HepG2 (cell line): Measurements from ENCODE around the gene KCNB1. TPM values are rescaled to one million over a fixed set of nuclear protein-coding genes. Genes with fewer than 3 reads are reported as not detected.

Experiments used
- ATAC-seq: fragments of 200-7000 bp; cut with Tn5 transposase; 3 replicates; pipeline ENCODE4 v1.9.1; 2020; ENCODE audit warnings: mild to moderate bottlenecking, moderate library complexity
- BruUV-seq: library from RNA; stranded (reverse); fragments of 400-500 nt; replicated peaks from 2 replicates; lab custom pipeline; 2021; lab: Mats Ljungman, UMichigan
- CTCF ChIA-PET: fragments of 300-600 bp; formaldehyde crosslinking; extraction: SDS; loops from one replicate; lab custom pipeline; 2021; ENCODE audit warnings: low total read pairs, inconsistent platforms, low intra/inter-chr PET ratio; lab: Yijun Ruan, JAX
- POLR2A ChIA-PET: fragments of 350-600 bp; sonication (Branson Sonifier 250); formaldehyde crosslinking; loops from one replicate; lab custom pipeline; 2020; ENCODE audit warnings: antibody characterized with exemption, inconsistent platforms; lab: Yijun Ruan, JAX
- DNase-seq: peaks from one replicate; pipeline ENCODE4 v3.0.0-alpha.2; 2015; ENCODE audit warnings: low spot score
- FAIRE-seq: peaks from 3 replicates; lab custom pipeline; 2011; peaks lifted over from hg19 to GRCh38; lab: Jason Lieb, UNC
- H2AFZ ChIP-seq: one replicate; pipeline ENCODE4 v1.6.1; 2011; ENCODE audit warnings: low read length, inconsistent platforms
- H3K27ac ChIP-seq: fragments of 300-600 bp; 3 replicates; pipeline ENCODE4 v1.8.0; 2011; ENCODE audit warnings: mixed run types, mild to moderate bottlenecking, mixed read lengths, low read length, inconsistent platforms; ENCODE audit not compliant: insufficient read depth; ENCODE audit errors: extremely low read length
- H3K27me3 ChIP-seq, 2 experiments: fragments of 200-600 bp in 1 of 2; 2 replicates in 1 of 2; 3 replicates in 1 of 2; pipeline versions ENCODE4 v1.6.0 to v1.8.0; 2011; ENCODE audit warnings: low read length in 2 of 2, mild to moderate bottlenecking in 2 of 2, moderate library complexity in 2 of 2, inconsistent platforms in 1 of 2; ENCODE audit not compliant: insufficient read depth in 2 of 2, control insufficient read depth in 1 of 2
- H3K36me3 ChIP-seq, 2 experiments: fragments of 200-600 bp in 1 of 2; replicated peaks in 1 of 2; 2 replicates in 1 of 2; 3 replicates in 1 of 2; pipeline versions ENCODE4 v1.5.1 to v1.8.0; 2011; ENCODE audit warnings: low read length in 2 of 2, inconsistent platforms in 1 of 2; ENCODE audit not compliant: insufficient read depth in 2 of 2, control insufficient read depth in 1 of 2
- H3K4me1 ChIP-seq: 2 replicates; pipeline ENCODE4 v1.5.1; 2012; ENCODE audit warnings: low read length, inconsistent platforms; ENCODE audit not compliant: insufficient read depth
- H3K4me2 ChIP-seq: 2 replicates; pipeline ENCODE4 v1.6.0; 2011; ENCODE audit warnings: low read depth, low read length, inconsistent platforms
- H3K4me3 ChIP-seq, 3 experiments: fragments of 200-600 bp in 1 of 3; sonication (generic), shearing (Covaris generic) in 1 of 3; replicated peaks in 1 of 3; 2 replicates each; pipeline ENCODE4 v1.5.1; 2011 to 2016; ENCODE audit warnings: low read length in 3 of 3, inconsistent platforms in 2 of 3, low read depth in 2 of 3, mild to moderate bottlenecking in 2 of 3, control low read depth in 1 of 3, mixed read lengths in 1 of 3; ENCODE audit not compliant: insufficient read depth in 1 of 3
- H3K79me2 ChIP-seq: one replicate; pipeline ENCODE4 v1.6.1; 2011; ENCODE audit warnings: low read length, inconsistent platforms; ENCODE audit not compliant: insufficient read depth
- H3K9ac ChIP-seq: 2 replicates; pipeline ENCODE4 v1.6.0; 2011; ENCODE audit warnings: mild to moderate bottlenecking, low read depth, low read length, inconsistent platforms; ENCODE audit not compliant: insufficient read depth
- H3K9me3 ChIP-seq: 2 replicates; pipeline ENCODE4 v1.5.1; 2012; ENCODE audit warnings: mild to moderate bottlenecking, low read length
- H4K20me1 ChIP-seq: 2 replicates; pipeline ENCODE4 v1.6.0; 2011; ENCODE audit warnings: inconsistent platforms, mild to moderate bottlenecking, low read length, moderate library complexity; ENCODE audit not compliant: insufficient read depth
- ATM ChIP-seq: fragments of 450-650 bp; IDR thresholded peaks from 2 replicates; pipeline ENCODE4 v1.7.1; 2017; ENCODE audit warnings: mild to moderate bottlenecking, borderline replicate concordance
- CREB1 ChIP-seq, 2 experiments: fragments of 450-650 bp in 1 of 2; IDR thresholded peaks; 2 replicates each; pipeline ENCODE4 v1.6.1; 2016 to 2017; ENCODE audit warnings: control low read depth in 1 of 2, mild to moderate bottlenecking in 1 of 2, missing compliant biosample characterization in 1 of 2, missing genetic modification characterization in 1 of 2
- MZF1 ChIP-seq: sonication (generic); formaldehyde crosslinking; IDR thresholded peaks from 2 replicates; pipeline ENCODE4 v1.8.1; 2023; ENCODE audit warnings: mild to moderate bottlenecking, missing genetic modification reagents, borderline replicate concordance
- NFIB ChIP-seq: sonication (generic); formaldehyde crosslinking; IDR thresholded peaks from 2 replicates; pipeline ENCODE4 v1.9.0; 2021; ENCODE audit warnings: missing genetic modification reagents, mild to moderate bottlenecking, borderline replicate concordance
- PITX1 ChIP-seq: sonication (generic); formaldehyde crosslinking; IDR thresholded peaks from 2 replicates; pipeline ENCODE4 v1.5.1; 2020; ENCODE audit warnings: mild to moderate bottlenecking, missing genetic modification reagents
- ZFP37 ChIP-seq: sonication (generic); formaldehyde crosslinking; IDR thresholded peaks from 2 replicates; pipeline ENCODE4 v1.4.0; 2020; ENCODE audit warnings: missing genetic modification reagents, borderline replicate concordance
- ZNF101 ChIP-seq: sonication (generic); formaldehyde crosslinking; IDR thresholded peaks from 2 replicates; pipeline ENCODE4 v1.4.0; 2020; ENCODE audit warnings: mild to moderate bottlenecking, low read depth, missing genetic modification reagents, borderline replicate concordance
- ZNF180 ChIP-seq: sonication (generic); formaldehyde crosslinking; IDR thresholded peaks from 2 replicates; pipeline ENCODE4 v1.4.0; 2020; ENCODE audit warnings: low read depth, missing genetic modification reagents, borderline replicate concordance
- ZNF264 ChIP-seq: sonication (generic); formaldehyde crosslinking; IDR thresholded peaks from 2 replicates; pipeline ENCODE4 v1.4.0; 2020; ENCODE audit warnings: missing genetic modification reagents
- WGBS: methylation state at CpG from one replicate; pipeline ENCODE4 v1.1.6; 2017; ENCODE audit warnings: low lambda C conversion rate; 5-methylcytosine and 5-hydroxymethylcytosine counted together
- in situ Hi-C: cut with HindIII; loops from 2 replicates; pipeline ENCODE4 v1.10.0; 2017; ENCODE audit warnings: low pct_unique_long_range_greater_than_20kb; ENCODE audit not compliant: extremely low pct_ligation_motif_present
- intact Hi-C: fragments of 100-400 bp; cut with micrococcal nuclease; formaldehyde crosslinking; loops from one replicate; pipeline ENCODE4 v1.10.0; 2022; ENCODE audit not compliant: unreplicated experiment
- polyA plus RNA-seq, 8 experiments: library from polyadenylated mRNA; depleted of rRNA in 3 of 8; stranded (reverse) in 7 of 8; unstranded in 1 of 8; fragments of >200 nt; fragmentation: Illumina TruSeq in 4 of 8; extraction: Trizol in 4 of 8; gene quantifications; 2 replicates each; pipeline versions ENCODE4 v1.2.1 to v1.2.3, GENCODE V29; 2011 to 2016; ENCODE audit warnings: low read depth in 4 of 8, missing spikeins in 1 of 8, mixed read lengths in 1 of 8; ENCODE audit not compliant: insufficient read depth in 1 of 8
- total RNA-seq, 5 experiments: library from RNA; depleted of rRNA; stranded (reverse); fragments of >200 nt; fragmentation: Illumina TruSeq; extraction: Trizol; gene quantifications; 2 replicates each; pipeline ENCODE4 v1.2.3, GENCODE V29; 2016; ENCODE audit warnings: low read depth in 1 of 5
- TF ChIP-seq, protein P1 (sequence below): sonication (generic); formaldehyde crosslinking; IDR thresholded peaks from 2 replicates; pipeline ENCODE4 v1.4.0; 2020; ENCODE audit warnings: mild to moderate bottlenecking, missing genetic modification reagents
- TF ChIP-seq, protein P2 (sequence below): sonication (generic); formaldehyde crosslinking; conservative IDR thresholded peaks from 2 replicates; pipeline ENCODE4 v1.5.0; 2020; ENCODE audit warnings: missing genetic modification reagents
- TF ChIP-seq, protein P3 (sequence below): conservative IDR thresholded peaks from 2 replicates; pipeline ENCODE4 v1.6.1; 2018; ENCODE audit warnings: missing genetic modification reagents
- TF ChIP-seq, protein P4 (sequence below): IDR thresholded peaks from 2 replicates; pipeline ENCODE4 v1.6.1; 2012; ENCODE audit warnings: inconsistent platforms
- TF ChIP-seq, protein P5 (sequence below): sonication (generic); formaldehyde crosslinking; IDR thresholded peaks from 2 replicates; pipeline ENCODE4 v1.4.0; 2020; ENCODE audit warnings: missing genetic modification reagents
- TF ChIP-seq, protein P6 (sequence below): fragments of 450-650 bp; IDR thresholded peaks from 2 replicates; pipeline ENCODE4 v1.6.1; 2017
- TF ChIP-seq, protein P7 (sequence below): sonication (generic); formaldehyde crosslinking; IDR thresholded peaks from 2 replicates; pipeline ENCODE4 v1.5.0; 2020; ENCODE audit warnings: mild to moderate bottlenecking, low read depth, missing genetic modification reagents, borderline replicate concordance

KCNB1 gene
- total and polyA plus RNA-seq, 2 of the 13 experiments (the other 11 are each of a cell fraction or from before 2014, with no cell fraction given) = 0.02 TPM; not detected in 1

DNA sequence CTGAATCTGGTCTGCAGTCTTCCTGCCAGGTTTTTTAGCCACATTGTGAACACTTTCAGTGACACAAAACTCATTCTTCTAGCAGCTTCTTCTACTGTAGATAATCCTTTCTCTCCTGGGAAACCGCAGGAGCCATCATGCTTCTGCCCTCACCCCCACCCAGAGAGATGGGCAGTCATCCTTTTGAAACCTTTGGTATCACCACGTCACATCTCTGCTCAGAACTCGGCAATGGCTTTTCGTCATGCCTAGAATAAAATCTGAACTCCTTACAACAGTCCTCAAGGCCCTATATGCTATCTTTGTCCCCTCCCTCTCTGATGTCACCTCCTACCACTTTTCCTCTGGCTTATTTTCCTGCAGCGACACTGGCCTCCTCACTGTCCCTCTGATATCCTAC lies 158.2 kb downstream of the KCNB1 start:
- ChIA-PET CTCF (interaction anchor here (1.0 to 1.8 kb wide), 2 partner anchors 8 to 10 kb away, joined by 4 read pairs; no protein-coding TSS in a partner anchor), POLR2A (no interaction called here)
- ATAC-seq (no peak), FAIRE-seq (no peak), DNase-seq (no peak)
- Histone ChIP-seq H3K27ac (no peak overlapping the region), H3K36me3 (no peaks in the 10 kb centered on the region), H4K20me1 (no peaks in the 10 kb centered on the region), H3K4me1 (no peaks in the 10 kb centered on the region), H2AFZ (no peak overlapping the region), H3K4me2 (no peak overlapping the region), H3K27me3 (peaks cover 8 to 75% of the 10 kb centered on the region in 2 experiments), H3K9ac (no peak overlapping the region), H3K4me3 (no peak overlapping the region), H3K79me2 (no peaks in the 10 kb centered on the region), H3K9me3 (no peaks in the 10 kb centered on the region)
- 16% methylated on average over 5 of the region's 5 CpGs for WGBS
- intact Hi-C loops = no loop called here
- TF ChIP-seq, protein P1, sequence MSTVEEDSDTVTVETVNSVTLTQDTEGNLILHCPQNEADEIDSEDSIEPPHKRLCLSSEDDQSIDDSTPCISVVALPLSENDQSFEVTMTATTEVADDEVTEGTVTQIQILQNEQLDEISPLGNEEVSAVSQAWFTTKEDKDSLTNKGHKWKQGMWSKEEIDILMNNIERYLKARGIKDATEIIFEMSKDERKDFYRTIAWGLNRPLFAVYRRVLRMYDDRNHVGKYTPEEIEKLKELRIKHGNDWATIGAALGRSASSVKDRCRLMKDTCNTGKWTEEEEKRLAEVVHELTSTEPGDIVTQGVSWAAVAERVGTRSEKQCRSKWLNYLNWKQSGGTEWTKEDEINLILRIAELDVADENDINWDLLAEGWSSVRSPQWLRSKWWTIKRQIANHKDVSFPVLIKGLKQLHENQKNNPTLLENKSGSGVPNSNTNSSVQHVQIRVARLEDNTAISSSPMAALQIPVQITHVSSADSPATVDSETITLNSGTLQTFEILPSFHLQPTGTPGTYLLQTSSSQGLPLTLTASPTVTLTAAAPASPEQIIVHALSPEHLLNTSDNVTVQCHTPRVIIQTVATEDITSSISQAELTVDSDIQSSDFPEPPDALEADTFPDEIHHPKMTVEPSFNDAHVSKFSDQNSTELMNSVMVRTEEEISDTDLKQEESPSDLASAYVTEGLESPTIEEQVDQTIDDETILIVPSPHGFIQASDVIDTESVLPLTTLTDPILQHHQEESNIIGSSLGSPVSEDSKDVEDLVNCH (CRISPR knock-in tag) = no peak
- TF ChIP-seq, protein P2, sequence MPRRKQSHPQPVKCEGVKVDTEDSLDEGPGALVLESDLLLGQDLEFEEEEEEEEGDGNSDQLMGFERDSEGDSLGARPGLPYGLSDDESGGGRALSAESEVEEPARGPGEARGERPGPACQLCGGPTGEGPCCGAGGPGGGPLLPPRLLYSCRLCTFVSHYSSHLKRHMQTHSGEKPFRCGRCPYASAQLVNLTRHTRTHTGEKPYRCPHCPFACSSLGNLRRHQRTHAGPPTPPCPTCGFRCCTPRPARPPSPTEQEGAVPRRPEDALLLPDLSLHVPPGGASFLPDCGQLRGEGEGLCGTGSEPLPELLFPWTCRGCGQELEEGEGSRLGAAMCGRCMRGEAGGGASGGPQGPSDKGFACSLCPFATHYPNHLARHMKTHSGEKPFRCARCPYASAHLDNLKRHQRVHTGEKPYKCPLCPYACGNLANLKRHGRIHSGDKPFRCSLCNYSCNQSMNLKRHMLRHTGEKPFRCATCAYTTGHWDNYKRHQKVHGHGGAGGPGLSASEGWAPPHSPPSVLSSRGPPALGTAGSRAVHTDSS = no peak
- no peak for TF ChIP-seq ATM
- no peak for TF ChIP-seq ZFP37 (CRISPR knock-in tag)
- TF ChIP-seq ZNF264 (CRISPR knock-in tag) = no peak
- TF ChIP-seq, protein P3, sequence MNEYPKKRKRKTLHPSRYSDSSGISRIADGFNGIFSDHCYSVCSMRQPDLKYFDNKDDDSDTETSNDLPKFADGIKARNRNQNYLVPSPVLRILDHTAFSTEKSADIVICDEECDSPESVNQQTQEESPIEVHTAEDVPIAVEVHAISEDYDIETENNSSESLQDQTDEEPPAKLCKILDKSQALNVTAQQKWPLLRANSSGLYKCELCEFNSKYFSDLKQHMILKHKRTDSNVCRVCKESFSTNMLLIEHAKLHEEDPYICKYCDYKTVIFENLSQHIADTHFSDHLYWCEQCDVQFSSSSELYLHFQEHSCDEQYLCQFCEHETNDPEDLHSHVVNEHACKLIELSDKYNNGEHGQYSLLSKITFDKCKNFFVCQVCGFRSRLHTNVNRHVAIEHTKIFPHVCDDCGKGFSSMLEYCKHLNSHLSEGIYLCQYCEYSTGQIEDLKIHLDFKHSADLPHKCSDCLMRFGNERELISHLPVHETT (CRISPR knock-in tag) = no peak
- TF ChIP-seq CREB1 (IDR thresholded peaks at IDR 0.05) = peak; percentile 83
- no peak for TF ChIP-seq CREB1 (CRISPR knock-in tag; IDR thresholded peaks at IDR 0.05)
- TF ChIP-seq, protein P4, sequence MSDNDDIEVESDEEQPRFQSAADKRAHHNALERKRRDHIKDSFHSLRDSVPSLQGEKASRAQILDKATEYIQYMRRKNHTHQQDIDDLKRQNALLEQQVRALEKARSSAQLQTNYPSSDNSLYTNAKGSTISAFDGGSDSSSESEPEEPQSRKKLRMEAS = no peak
- no peak for TF ChIP-seq PITX1 (CRISPR knock-in tag)
- TF ChIP-seq ZNF180 (CRISPR knock-in tag) = no peak
- TF ChIP-seq, protein P5, sequence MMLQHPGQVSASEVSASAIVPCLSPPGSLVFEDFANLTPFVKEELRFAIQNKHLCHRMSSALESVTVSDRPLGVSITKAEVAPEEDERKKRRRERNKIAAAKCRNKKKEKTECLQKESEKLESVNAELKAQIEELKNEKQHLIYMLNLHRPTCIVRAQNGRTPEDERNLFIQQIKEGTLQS (CRISPR knock-in tag) = no peak
- TF ChIP-seq, protein P6, sequence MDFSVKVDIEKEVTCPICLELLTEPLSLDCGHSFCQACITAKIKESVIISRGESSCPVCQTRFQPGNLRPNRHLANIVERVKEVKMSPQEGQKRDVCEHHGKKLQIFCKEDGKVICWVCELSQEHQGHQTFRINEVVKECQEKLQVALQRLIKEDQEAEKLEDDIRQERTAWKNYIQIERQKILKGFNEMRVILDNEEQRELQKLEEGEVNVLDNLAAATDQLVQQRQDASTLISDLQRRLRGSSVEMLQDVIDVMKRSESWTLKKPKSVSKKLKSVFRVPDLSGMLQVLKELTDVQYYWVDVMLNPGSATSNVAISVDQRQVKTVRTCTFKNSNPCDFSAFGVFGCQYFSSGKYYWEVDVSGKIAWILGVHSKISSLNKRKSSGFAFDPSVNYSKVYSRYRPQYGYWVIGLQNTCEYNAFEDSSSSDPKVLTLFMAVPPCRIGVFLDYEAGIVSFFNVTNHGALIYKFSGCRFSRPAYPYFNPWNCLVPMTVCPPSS = no peak
- TF ChIP-seq, protein P7, sequence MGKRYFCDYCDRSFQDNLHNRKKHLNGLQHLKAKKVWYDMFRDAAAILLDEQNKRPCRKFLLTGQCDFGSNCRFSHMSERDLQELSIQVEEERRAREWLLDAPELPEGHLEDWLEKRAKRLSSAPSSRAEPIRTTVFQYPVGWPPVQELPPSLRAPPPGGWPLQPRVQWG = no peak
- TF ChIP-seq MZF1 (CRISPR knock-in tag) = no peak
- 0 out of 2 replicates have a peak, but pooled peaks have one; percentile 23 for TF ChIP-seq NFIB
- no peak for TF ChIP-seq ZNF101 (CRISPR knock-in tag)
- no TSS peak for BruUV-seq
- in situ Hi-C loops = loop anchor here (5.0 kb wide), 1 partner anchor 77 kb away; no protein-coding TSS in a partner anchor
